ENCODE data around the gene RNF20.

Gene RNF20

GRCh38 chr9:101498323-101498722 lies 35.3 kb upstream of the RNF20 start:
- H3K9me3 ChIP-seq (ENCODE audit: insufficient read depth, low read depth, low read length) = no peaks in the 10 kb centered on the region
- H3F3A ChIP-seq (ENCODE audit: low read depth) = no peaks in the 10 kb centered on the region
- no peaks in the 10 kb centered on the region for H3K79me2 ChIP-seq (ENCODE audit: insufficient read depth, low read length)
- no peaks in the 10 kb centered on the region for H3K4me1 ChIP-seq (ENCODE audit: insufficient read depth, low read length, poor library complexity, severe bottlenecking)
- no peaks in the 10 kb centered on the region for H3K36me3 ChIP-seq (ENCODE audit: insufficient read depth, low read length)
- no peak overlapping the region for H3K9ac ChIP-seq (ENCODE audit: low read depth, low read length, poor library complexity, severe bottlenecking)
- H3K4me2 ChIP-seq (ENCODE audit: low read depth, low read length, poor library complexity, severe bottlenecking) = no peak overlapping the region
- H2AFZ ChIP-seq (ENCODE audit: low read length) = no peak overlapping the region
- H3K9me2 ChIP-seq (replicated peaks; ENCODE audit: low read depth, low read length) = no peaks in the 10 kb centered on the region
- H3K27me3 ChIP-seq (ENCODE audit: insufficient read depth, low read length, poor library complexity, severe bottlenecking) = no peaks in the 10 kb centered on the region
- H3K4me3 ChIP-seq (ENCODE audit: low read length, poor library complexity, severe bottlenecking) = no peak overlapping the region
- no peak for TF ChIP-seq EZH2phosphoT487 (IDR thresholded peaks at IDR 0.05; ENCODE audit: borderline replicate concordance)
- TF ChIP-seq CTCF (conservative IDR thresholded peaks at IDR 0.05; ENCODE audit: low read length) = no peak
- no peaks in the 10 kb centered on the region for H4K20me1 ChIP-seq (ENCODE audit: insufficient read depth, low read length, poor library complexity, severe bottlenecking)

DNA sequence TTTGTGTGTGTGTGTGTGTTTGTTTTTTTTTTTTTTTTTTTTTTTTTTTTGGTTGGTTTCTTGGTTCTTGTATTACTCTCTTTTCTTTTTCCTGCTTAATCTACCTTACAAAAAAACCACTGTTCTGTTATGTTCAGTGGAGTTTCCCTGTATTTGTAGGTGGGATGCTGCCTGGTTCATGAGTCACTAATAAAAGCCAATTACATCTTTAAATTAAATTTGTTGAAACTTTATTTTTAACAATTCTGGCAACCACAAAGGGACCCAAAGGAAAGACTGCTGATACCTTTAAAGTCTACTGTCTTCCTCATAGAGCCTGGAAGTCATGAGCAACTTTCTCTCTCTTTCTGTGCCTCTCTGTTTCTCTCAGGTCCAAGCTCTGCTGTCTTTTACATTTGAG lies 29.5 kb upstream of the RNF20 start:
- Histone ChIP-seq H3K9me3 (ENCODE audit: insufficient read depth, low read depth, low read length) (no peaks in the 10 kb centered on the region; the same call in 1 of the 2 replicates), H3K27me3 (ENCODE audit: insufficient read depth, low read length, poor library complexity, severe bottlenecking) (no peaks in the 10 kb centered on the region), H3K4me1 (ENCODE audit: insufficient read depth, low read length, poor library complexity, severe bottlenecking) (no peaks in the 10 kb centered on the region), H4K20me1 (ENCODE audit: insufficient read depth, low read length, poor library complexity, severe bottlenecking) (no peaks in the 10 kb centered on the region), H3K9me2 (replicated peaks; ENCODE audit: low read depth, low read length) (no peaks in the 10 kb centered on the region), H3F3A (ENCODE audit: low read depth) (no peaks in the 10 kb centered on the region), H3K79me2 (ENCODE audit: insufficient read depth, low read length) (no peaks in the 10 kb centered on the region), H3K4me3 (ENCODE audit: low read length, poor library complexity, severe bottlenecking) (no peak overlapping the region), H3K4me2 (ENCODE audit: low read depth, low read length, poor library complexity, severe bottlenecking) (no peak overlapping the region), H2AFZ (ENCODE audit: low read length) (no peak overlapping the region), H3K36me3 (ENCODE audit: insufficient read depth, low read length) (no peaks in the 10 kb centered on the region), H3K9ac (ENCODE audit: low read depth, low read length, poor library complexity, severe bottlenecking) (no peak overlapping the region)
- TF ChIP-seq CTCF (conservative IDR thresholded peaks at IDR 0.05; ENCODE audit: low read length) = no peak
- TF ChIP-seq EZH2phosphoT487 (IDR thresholded peaks at IDR 0.05; ENCODE audit: borderline replicate concordance) = no peak

DNA sequence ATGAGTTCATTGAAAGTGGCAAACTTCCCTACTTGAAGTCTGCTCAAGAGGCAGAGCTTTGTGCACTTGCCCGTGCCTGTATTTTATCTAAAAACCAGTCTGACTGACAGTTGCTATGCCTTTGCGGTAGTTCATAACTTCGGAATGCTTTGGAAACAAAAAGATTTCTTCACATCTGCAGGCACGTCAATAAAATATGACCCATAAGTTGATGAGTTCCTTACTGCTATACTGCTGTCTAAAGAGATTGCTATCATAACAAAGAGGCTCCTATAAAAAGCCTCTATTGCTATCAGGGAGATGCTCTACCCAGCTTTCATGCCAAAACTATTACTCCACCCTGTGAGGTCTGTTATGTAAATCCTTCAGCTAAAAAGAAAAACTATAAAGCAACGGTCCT lies 25.4 kb upstream of the RNF20 start:
- H3K79me2 ChIP-seq (ENCODE audit: insufficient read depth, low read length) = no peaks in the 10 kb centered on the region
- H3K4me3 ChIP-seq (ENCODE audit: low read length, poor library complexity, severe bottlenecking) = no peak overlapping the region
- H3K4me1 ChIP-seq (ENCODE audit: insufficient read depth, low read length, poor library complexity, severe bottlenecking) = no peaks in the 10 kb centered on the region
- TF ChIP-seq CTCF (conservative IDR thresholded peaks at IDR 0.05; ENCODE audit: low read length) (no peak), EZH2phosphoT487 (IDR thresholded peaks at IDR 0.05; ENCODE audit: borderline replicate concordance) (no peak)
- H3K36me3 ChIP-seq (ENCODE audit: insufficient read depth, low read length) = no peaks in the 10 kb centered on the region
- no peaks in the 10 kb centered on the region; the same call in 1 of the 2 replicates for H3K9me3 ChIP-seq (ENCODE audit: insufficient read depth, low read depth, low read length)
- no peaks in the 10 kb centered on the region for H3K27me3 ChIP-seq (ENCODE audit: insufficient read depth, low read length, poor library complexity, severe bottlenecking)
- H3K4me2 ChIP-seq (ENCODE audit: low read depth, low read length, poor library complexity, severe bottlenecking) = no peak overlapping the region
- H4K20me1 ChIP-seq (ENCODE audit: insufficient read depth, low read length, poor library complexity, severe bottlenecking) = no peaks in the 10 kb centered on the region
- H3F3A ChIP-seq (ENCODE audit: low read depth) = no peaks in the 10 kb centered on the region
- H3K9ac ChIP-seq (ENCODE audit: low read depth, low read length, poor library complexity, severe bottlenecking) = no peak overlapping the region
- H3K9me2 ChIP-seq (replicated peaks; ENCODE audit: low read depth, low read length) = no peaks in the 10 kb centered on the region
- H2AFZ ChIP-seq (ENCODE audit: low read length) = no peak overlapping the region
